ENCODE results near the gene APBB1IP.

GRCh38 chr10:26544932-26545331 is 106.8 kb downstream of the APBB1IP start:
- TF ChIP-seq CTCF (IDR thresholded peaks at IDR 0.05; ENCODE audit: control extremely low read depth in 1 of 3, insufficient read depth in 1 of 3, low read depth in 1 of 3, low read length in 3 of 3), result no peak
- no peak for TF ChIP-seq HDAC6 (IDR thresholded peaks at IDR 0.05; ENCODE audit: low read depth, low read length)
- TF ChIP-seq ZNF274 (IDR thresholded peaks at IDR 0.05; ENCODE audit: borderline replicate concordance, extremely low read depth, low read length), result no peak
- TF ChIP-seq POLR2A (IDR thresholded peaks at IDR 0.05; ENCODE audit: control extremely low read depth in 1 of 2, low read depth in 2 of 2, low read length in 2 of 2), result no peak

Measured in H1 (cell line).